H1 (cell line): ENCODE data around the gene GDI2. TPM values are rescaled to one million over a fixed set of nuclear protein-coding genes. Genes with fewer than 3 reads are reported as not detected.

Experiments used
- CTCF ChIA-PET: fragments of 300-600 bp; sonication (Branson Sonifier 250); formaldehyde crosslinking; loops from one replicate; lab custom pipeline; 2021; ENCODE audit not compliant: partially characterized antibody; lab: Charles Lee
- POLR2A ChIA-PET: fragments of 300-600 bp; sonication (Branson Sonifier 250); formaldehyde crosslinking; loops from one replicate; lab custom pipeline; 2021; ENCODE audit warnings: inconsistent platforms; ENCODE audit not compliant: partially characterized antibody; lab: Charles Lee
- DNase-seq, 2 experiments: peaks; one replicate each; pipeline versions ENCODE4 v3.0.0 to v3.0.0-alpha.2; 2010 to 2022; ENCODE audit warnings: low spot score in 2 of 2, low read depth in 1 of 2, mixed read lengths in 1 of 2
- FAIRE-seq: peaks from 2 replicates; lab custom pipeline; 2011; peaks lifted over from hg19 to GRCh38; lab: Jason Lieb, UNC
- H2AFZ ChIP-seq: 2 replicates; pipeline ENCODE4 v1.8.1; 2012; ENCODE audit warnings: low read length, inconsistent platforms
- H2AK5ac ChIP-seq: 2 replicates; pipeline ENCODE4 v1.6.1; 2013; ENCODE audit warnings: low read depth, low read length
- H2BK120ac ChIP-seq: replicated peaks from 2 replicates; pipeline ENCODE3; 2013; ENCODE audit warnings: low read depth, low read length, inconsistent platforms
- H2BK12ac ChIP-seq: 2 replicates; pipeline ENCODE4 v1.6.1; 2013; ENCODE audit warnings: low read depth, low read length
- H2BK15ac ChIP-seq: 2 replicates; pipeline ENCODE4 v1.6.1; 2013; ENCODE audit warnings: low read length
- H2BK20ac ChIP-seq: 2 replicates; pipeline ENCODE4 v1.6.1; 2013; ENCODE audit warnings: low read length
- H2BK5ac ChIP-seq: 2 replicates; pipeline ENCODE4 v1.6.1; 2013; ENCODE audit warnings: low read depth, low read length
- H3K14ac ChIP-seq: 2 replicates; pipeline ENCODE4 v1.6.1; 2013; ENCODE audit warnings: inconsistent platforms; ENCODE audit not compliant: insufficient read length
- H3K18ac ChIP-seq: 2 replicates; pipeline ENCODE4 v1.6.1; 2013; ENCODE audit warnings: low read length; ENCODE audit errors: extremely low read depth
- H3K23ac ChIP-seq: 2 replicates; pipeline ENCODE4 v1.6.1; 2013; ENCODE audit warnings: inconsistent platforms; ENCODE audit not compliant: insufficient read length
- H3K23me2 ChIP-seq: 2 replicates; pipeline ENCODE4 v1.6.1; 2013; ENCODE audit warnings: low read depth, low read length
- H3K27ac ChIP-seq: 2 replicates; pipeline ENCODE4 v1.6.1; 2011; ENCODE audit warnings: low read depth, low read length, inconsistent platforms
- H3K27me3 ChIP-seq, 4 experiments: replicated peaks in 1 of 4; 1 replicate in 1 of 4; 2 replicates in 3 of 4; pipeline versions ENCODE4 v1.6.1 to v1.8.1; 2011 to 2013; ENCODE audit warnings: low read length in 3 of 4, mild to moderate bottlenecking in 3 of 4, inconsistent platforms in 2 of 4, mixed read lengths in 2 of 4, moderate library complexity in 1 of 4; ENCODE audit not compliant: control insufficient read depth in 3 of 4, insufficient read depth in 3 of 4; ENCODE audit errors: extremely low read depth in 1 of 4
- H3K36me3 ChIP-seq, 4 experiments: 2 replicates each; pipeline versions ENCODE4 v1.6.1 to v1.8.1; 2011 to 2013; ENCODE audit warnings: mild to moderate bottlenecking in 4 of 4, low read length in 3 of 4, moderate library complexity in 2 of 4, control low read depth in 1 of 4, inconsistent platforms in 1 of 4; ENCODE audit not compliant: insufficient read depth in 4 of 4, control insufficient read depth in 2 of 4
- H3K4ac ChIP-seq: replicated peaks from 2 replicates; pipeline ENCODE3; 2013; ENCODE audit warnings: low read length, low read depth, mixed read lengths, inconsistent platforms; ENCODE audit not compliant: insufficient read length
- H3K4me1 ChIP-seq, 4 experiments: replicated peaks in 1 of 4; 1 replicate in 1 of 4; 2 replicates in 3 of 4; pipeline versions ENCODE4 v1.6.1 to v1.8.1; 2011 to 2013; ENCODE audit warnings: low read length in 3 of 4, inconsistent platforms in 2 of 4, mixed read lengths in 1 of 4; ENCODE audit not compliant: insufficient read depth in 4 of 4, control insufficient read depth in 3 of 4
- H3K4me2 ChIP-seq, 2 experiments: 2 replicates each; pipeline versions ENCODE4 v1.6.1 to v1.8.1; 2011 to 2013; ENCODE audit warnings: low read depth in 2 of 2, low read length in 2 of 2, control low read depth in 1 of 2, inconsistent platforms in 1 of 2, mild to moderate bottlenecking in 1 of 2; ENCODE audit not compliant: insufficient read depth in 1 of 2
- H3K4me3 ChIP-seq, 4 experiments: fragments of 200-600, 300-600 bp in 1 of 4; sonication (generic), shearing (Covaris generic), sonication (Bioruptor Twin) in 1 of 4; 2 replicates each; pipeline versions ENCODE4 v1.5.1 to v1.8.1; 2011 to 2016; ENCODE audit warnings: low read length in 4 of 4, low read depth in 3 of 4, control low read depth in 2 of 4, inconsistent platforms in 2 of 4, mild to moderate bottlenecking in 2 of 4, mixed read lengths in 1 of 4, moderate library complexity in 1 of 4; ENCODE audit not compliant: insufficient read depth in 2 of 4; ENCODE audit errors: extremely low read depth in 1 of 4
- H3K56ac ChIP-seq: replicated peaks from 2 replicates; pipeline ENCODE3; 2013; ENCODE audit warnings: low read depth, mild to moderate bottlenecking, mixed read lengths, low read length, inconsistent platforms; ENCODE audit not compliant: insufficient read length
- H3K79me1 ChIP-seq: 2 replicates; pipeline ENCODE4 v1.6.1; 2013; ENCODE audit warnings: low read depth, low read length, control low read depth
- H3K79me2 ChIP-seq, 2 experiments: 2 replicates each; pipeline versions ENCODE4 v1.6.1 to v1.8.1; 2012 to 2013; ENCODE audit warnings: low read length in 2 of 2, mild to moderate bottlenecking in 2 of 2, inconsistent platforms in 1 of 2; ENCODE audit not compliant: insufficient read depth in 2 of 2, control insufficient read depth in 1 of 2
- H3K9ac ChIP-seq, 4 experiments: replicated peaks in 1 of 4; 1 replicate in 1 of 4; 2 replicates in 3 of 4; pipeline versions ENCODE4 v1.6.1 to v1.8.1; 2011 to 2013; ENCODE audit warnings: low read depth in 3 of 4, low read length in 3 of 4, control low read depth in 2 of 4, mild to moderate bottlenecking in 2 of 4, moderate library complexity in 2 of 4, inconsistent platforms in 1 of 4; ENCODE audit errors: extremely low read depth in 1 of 4
- H3K9me3 ChIP-seq, 2 experiments: 2 replicates each; pipeline versions ENCODE4 v1.6.1 to v1.8.1; 2012 to 2013; ENCODE audit warnings: mild to moderate bottlenecking in 2 of 2, moderate library complexity in 2 of 2, control low read depth in 1 of 2, inconsistent platforms in 1 of 2, low read depth in 1 of 2, low read length in 1 of 2, mixed read lengths in 1 of 2; ENCODE audit not compliant: insufficient read depth in 2 of 2
- H4K20me1 ChIP-seq, 2 experiments: replicated peaks in 1 of 2; 2 replicates each; pipeline versions ENCODE3 to v1.8.1; 2011 to 2013; ENCODE audit warnings: inconsistent platforms in 2 of 2, low read length in 2 of 2, mild to moderate bottlenecking in 1 of 2; ENCODE audit not compliant: insufficient read depth in 2 of 2, control insufficient read depth in 1 of 2
- H4K5ac ChIP-seq: 2 replicates; pipeline ENCODE4 v1.6.1; 2013; ENCODE audit warnings: low read length, low read depth, mixed read lengths, inconsistent platforms; ENCODE audit not compliant: insufficient read length
- H4K8ac ChIP-seq: 2 replicates; pipeline ENCODE4 v1.8.0; 2013; ENCODE audit warnings: mild to moderate bottlenecking, moderate library complexity, low read length, inconsistent platforms; ENCODE audit not compliant: insufficient read depth; ENCODE audit errors: extremely low read depth
- H4K91ac ChIP-seq: replicated peaks from 2 replicates; pipeline ENCODE3; 2013; ENCODE audit warnings: low read length, mixed read lengths, inconsistent platforms; ENCODE audit not compliant: insufficient read length
- BCL11A ChIP-seq, 2 experiments: IDR thresholded peaks; one replicate each; pipeline ENCODE4 v1.6.1; 2011; ENCODE audit warnings: low read depth in 2 of 2, low read length in 2 of 2, mild to moderate bottlenecking in 2 of 2
- CBX5 ChIP-seq: fragments of 300-800, 300-1000 bp; sonication (generic); IDR thresholded peaks from 2 replicates; pipeline ENCODE4 v1.7.1; 2016; ENCODE audit warnings: antibody characterized with exemption, low read length, low read depth
- CBX8 ChIP-seq: fragments of 300-800, 300-1000 bp; sonication (generic); IDR thresholded peaks from 2 replicates; pipeline ENCODE4 v1.7.1; 2016; ENCODE audit warnings: low read depth, low read length, borderline replicate concordance
- CTCF ChIP-seq, 3 experiments: IDR thresholded peaks; 1 replicate in 2 of 3; 2 replicates in 1 of 3; pipeline versions ENCODE4 v1.5.1 to v1.6.1; 2011; ENCODE audit warnings: low read length in 3 of 3, mild to moderate bottlenecking in 3 of 3, inconsistent platforms in 2 of 3, low read depth in 1 of 3, moderate library complexity in 1 of 3; ENCODE audit not compliant: insufficient read depth in 1 of 3; ENCODE audit errors: control extremely low read depth in 1 of 3
- KDM4A ChIP-seq: IDR thresholded peaks from one replicate; pipeline ENCODE4 v1.7.1; 2012; ENCODE audit warnings: low read depth, mild to moderate bottlenecking, moderate library complexity, low read length, inconsistent platforms; ENCODE audit not compliant: severe bottlenecking
- KDM5A ChIP-seq: fragments of 200-600 bp; IDR thresholded peaks from 2 replicates; pipeline ENCODE4 v1.7.1; 2012; ENCODE audit warnings: mild to moderate bottlenecking, low read length, inconsistent platforms, mixed read lengths
- MAFK ChIP-seq: IDR thresholded peaks from 2 replicates; pipeline ENCODE4 v1.6.1; 2012; ENCODE audit warnings: low read depth, mild to moderate bottlenecking, improper control_type of control experiment, low read length
- POU5F1 ChIP-seq: IDR thresholded peaks from 2 replicates; pipeline ENCODE4 v1.6.1; 2011; ENCODE audit warnings: low read depth, mild to moderate bottlenecking, low read length, moderate library complexity
- SIX5 ChIP-seq: IDR thresholded peaks from 2 replicates; pipeline ENCODE4 v1.6.1; 2011; ENCODE audit warnings: mild to moderate bottlenecking, low read depth, low read length
- SP1 ChIP-seq: IDR thresholded peaks from 2 replicates; pipeline ENCODE4 v1.6.1; 2011; ENCODE audit warnings: low read depth, low read length
- TAF1 ChIP-seq: IDR thresholded peaks from 2 replicates; pipeline ENCODE4 v1.6.1; 2011; ENCODE audit warnings: mild to moderate bottlenecking, low read depth, low read length
- WGBS, 2 experiments: shearing (Covaris generic) in 1 of 2; methylation state at CpG; one replicate each; pipeline versions ENCODE4 v1.1.6 to v1.1.7; 2013 to 2015; ENCODE audit warnings: low lambda C conversion rate in 2 of 2, mixed read lengths in 2 of 2, inconsistent platforms in 1 of 2, low coverage in 1 of 2, missing lambda C conversion rate in 1 of 2; ENCODE audit not compliant: insufficient replicate concordance in 2 of 2, insufficient coverage in 1 of 2, insufficient read length in 1 of 2; ENCODE audit errors: extremely low coverage in 1 of 2, missing lambda C conversion rate in 1 of 2; 5-methylcytosine and 5-hydroxymethylcytosine counted together
- polyA plus RNA-seq, 7 experiments: library from polyadenylated mRNA; depleted of rRNA in 3 of 7; stranded (reverse) in 5 of 7; unstranded in 2 of 7; fragments of >200 nt in 5 of 7; fragments of 200-250 nt in 2 of 7; gene quantifications; 1 replicate in 5 of 7; 2 replicates in 1 of 7; 4 replicates in 1 of 7; pipeline versions ENCODE4 v1.2.1 to v1.2.3, GENCODE V29; 2011 to 2013; ENCODE audit warnings: missing spikeins in 2 of 7, mixed read lengths in 2 of 7
- total RNA-seq: library from RNA; stranded (reverse); fragmentation: NEBNext Ultra II Directional; extraction: Animal tissue kit (Norgen Biotek cat#: 25700); gene quantifications from 2 replicates; pipeline ENCODE4 v1.2.1, GENCODE V29; 2021

GDI2 gene
- total and polyA plus RNA-seq, 2 of the 8 experiments (the other 6 are each of a cell fraction or from before 2014, with no cell fraction given): 168 to 385 TPM

DNA sequence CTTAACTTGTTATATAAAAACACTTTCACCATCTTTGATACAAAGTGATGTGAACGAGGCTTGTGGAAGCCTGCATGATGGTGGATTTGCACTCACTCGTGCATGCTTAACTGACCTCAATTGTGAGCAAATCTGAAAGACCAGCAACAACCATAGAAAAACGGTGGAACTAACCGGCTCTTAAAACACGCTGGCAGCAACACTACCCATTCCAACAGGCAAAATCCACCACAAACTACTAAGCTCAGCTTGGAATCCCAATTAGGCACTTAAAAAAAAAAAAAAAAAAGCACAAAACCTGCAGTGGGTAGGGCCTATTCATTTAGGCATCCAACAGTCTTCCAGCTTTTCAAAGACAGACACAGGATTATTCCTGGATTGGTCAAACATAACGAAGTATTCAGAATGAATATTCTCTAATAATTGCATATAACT is 1.8 kb downstream of the GDI2 start:
- no peak overlapping the region for H2AK5ac ChIP-seq
- H3K79me2 ChIP-seq: peaks cover 52 to 78% of the 10 kb centered on the region in 2 experiments
- no peak overlapping the region for H3K14ac ChIP-seq
- peak overlapping the region; percentile 90 to 98 (median 94); a peak in 7 of 8 replicates for H3K4me3 ChIP-seq
- no peak overlapping the region for H2BK5ac ChIP-seq
- H3K9me3 ChIP-seq: no peaks in the 10 kb centered on the region
- H2BK120ac ChIP-seq: no peak overlapping the region
- peak overlapping the region; percentile 67 to 81 for H3K4me2 ChIP-seq
- H3K4me1 ChIP-seq: peaks cover 0 to 3% (median 0%) of the 10 kb centered on the region in 4 experiments; a peak in 1 of 7 replicates
- WGBS, 2 experiments: 16% methylated on average over 6 of the region's 6 CpGs; no CpG with 5 or more reads in 1 of the 2 experiments
- no peak overlapping the region for H2BK12ac ChIP-seq
- no peak overlapping the region for H4K91ac ChIP-seq
- no peak overlapping the region for H3K56ac ChIP-seq
- no peak overlapping the region for H4K5ac ChIP-seq
- H4K8ac ChIP-seq: no peak overlapping the region
- ChIA-PET CTCF (interaction anchor here (0.8 kb wide), 1 partner anchor 123 kb away, joined by 5 read pairs; no protein-coding TSS in a partner anchor), POLR2A (interaction anchor here (1.0 to 2.8 kb wide), 5 partner anchors 9 to 78 kb away, joined by 3 to 17 read pairs (median 7); partner anchors contain the start of genes ANKRD16 and FBH1)
- H3K79me1 ChIP-seq: no peaks in the 10 kb centered on the region; the same call in 1 of the 2 replicates
- DNase-seq (no peak), FAIRE-seq (no peak)
- H3K4ac ChIP-seq: peak overlapping the region; percentile 86
- H2AFZ ChIP-seq: no peak overlapping the region
- H3K36me3 ChIP-seq: peaks cover 0 to 5% (median 0%) of the 10 kb centered on the region in 4 experiments; a peak in 2 of 8 replicates
- peak overlapping the region in 3 of 4 experiments; percentile 6 to 83 (median 59); a peak in 3 of 7 replicates for H3K9ac ChIP-seq
- H3K27me3 ChIP-seq: no peaks in the 10 kb centered on the region
- H3K18ac ChIP-seq: no peak overlapping the region
- peaks cover 6% of the 10 kb centered on the region for H3K23me2 ChIP-seq
- no peak overlapping the region for H3K27ac ChIP-seq
- H2BK15ac ChIP-seq: no peak overlapping the region
- no peak overlapping the region for H2BK20ac ChIP-seq
- H3K23ac ChIP-seq: peak overlapping the region; percentile 61
- H4K20me1 ChIP-seq: peaks cover 16 to 28% of the 10 kb centered on the region in 2 experiments
- TF ChIP-seq SP1 (no peak), MAFK (no peak), KDM4A (no peak), KDM5A (no peak), POU5F1 (no peak), CBX5 (no peak), TAF1 (no peak), SIX5 (no peak), CBX8 (no peak), CTCF (IDR thresholded peaks at IDR 0.05; ENCODE audit: control extremely low read depth in 1 of 3, insufficient read depth in 1 of 3, low read depth in 1 of 3, low read length in 3 of 3) (no peak), BCL11A (IDR thresholded peaks at IDR 0.05; ENCODE audit: low read depth in 2 of 2, low read length in 2 of 2) (no peak)
